Prostate gland (tissue), 2 donors: ENCODE measurements around the gene GAL3ST3. TPM values are rescaled to one million over a fixed set of nuclear protein-coding genes. Genes with fewer than 3 reads are reported as not detected.
A peak's percentile ranks its signal among the peaks of the same experiment; 100 is the strongest.
"Not testable (repeated sequence)": the region's sequence is repeated elsewhere in the genome, so short reads cannot be mapped to it uniquely, and the experiment has no call there.

Experiments
- DNase-seq: peaks from one replicate; pipeline ENCODE4 v3.0.0-alpha.2; 2019; ENCODE audit warnings: low spot score
- H3K27ac ChIP-seq, 2 donors: fragments of 200-600 bp; sonication (generic); 2 replicates each; pipeline ENCODE4 v1.5.1; 2017 to 2019
- H3K27me3 ChIP-seq: fragments of 200-600 bp; sonication (generic); replicated peaks from 2 replicates; pipeline ENCODE4 v1.5.1; 2019; ENCODE audit not compliant: insufficient read depth
- H3K36me3 ChIP-seq, 2 donors: fragments of 200-600 bp; sonication (generic); 1 replicate in 1 of 2; 2 replicates in 1 of 2; pipeline versions ENCODE4 v1.5.1 to v1.8.1; 2017 to 2019
- H3K4me1 ChIP-seq: fragments of 200-600 bp; sonication (generic); replicated peaks from 2 replicates; pipeline ENCODE4 v1.5.1; 2019
- H3K4me3 ChIP-seq, 2 donors: fragments of 200-600 bp; sonication (generic); 2 replicates each; pipeline ENCODE4 v1.5.1; 2017 to 2019
- H3K9me3 ChIP-seq: fragments of 200-600 bp; sonication (generic); 2 replicates; pipeline ENCODE4 v1.5.1; 2017
- CTCF ChIP-seq, 4 experiments: fragments of 200-600 bp in 2 of 4; fragments of 450-650 bp in 2 of 4; sonication (generic) in 2 of 4; IDR thresholded peaks; 1 replicate in 3 of 4; 2 replicates in 1 of 4; pipeline ENCODE4 v1.5.1; 2016 to 2019; ENCODE audit warnings: antibody characterized with exemption in 4 of 4, mild to moderate bottlenecking in 2 of 4, moderate library complexity in 2 of 4
- POLR2A ChIP-seq: fragments of 450-650 bp; IDR thresholded peaks from one replicate; pipeline ENCODE4 v1.6.1; 2016; ENCODE audit warnings: antibody characterized with exemption, mild to moderate bottlenecking
- POLR2AphosphoS5 ChIP-seq: sonication (generic); formaldehyde crosslinking; IDR thresholded peaks from one replicate; pipeline ENCODE4 v1.6.1; 2017; ENCODE audit warnings: antibody characterized with exemption
- WGBS: methylation state at CpG from one replicate; pipeline ENCODE4 v1.1.5; 2018; 5-methylcytosine and 5-hydroxymethylcytosine counted together
- intact Hi-C: fragments of 100-400 bp; cut with DNase I; formaldehyde crosslinking; loops from one replicate; pipeline ENCODE4 v1.14.2; 2022
- total RNA-seq, 2 donors: library from RNA; depleted of rRNA; stranded (reverse); fragments of >200 nt; gene quantifications; one replicate each; pipeline ENCODE4 v1.1.0, GENCODE V29; 2016

GAL3ST3 gene
- total RNA-seq, 2 donors from 2014 or later: 2.3 to 4.3 TPM

DNA sequence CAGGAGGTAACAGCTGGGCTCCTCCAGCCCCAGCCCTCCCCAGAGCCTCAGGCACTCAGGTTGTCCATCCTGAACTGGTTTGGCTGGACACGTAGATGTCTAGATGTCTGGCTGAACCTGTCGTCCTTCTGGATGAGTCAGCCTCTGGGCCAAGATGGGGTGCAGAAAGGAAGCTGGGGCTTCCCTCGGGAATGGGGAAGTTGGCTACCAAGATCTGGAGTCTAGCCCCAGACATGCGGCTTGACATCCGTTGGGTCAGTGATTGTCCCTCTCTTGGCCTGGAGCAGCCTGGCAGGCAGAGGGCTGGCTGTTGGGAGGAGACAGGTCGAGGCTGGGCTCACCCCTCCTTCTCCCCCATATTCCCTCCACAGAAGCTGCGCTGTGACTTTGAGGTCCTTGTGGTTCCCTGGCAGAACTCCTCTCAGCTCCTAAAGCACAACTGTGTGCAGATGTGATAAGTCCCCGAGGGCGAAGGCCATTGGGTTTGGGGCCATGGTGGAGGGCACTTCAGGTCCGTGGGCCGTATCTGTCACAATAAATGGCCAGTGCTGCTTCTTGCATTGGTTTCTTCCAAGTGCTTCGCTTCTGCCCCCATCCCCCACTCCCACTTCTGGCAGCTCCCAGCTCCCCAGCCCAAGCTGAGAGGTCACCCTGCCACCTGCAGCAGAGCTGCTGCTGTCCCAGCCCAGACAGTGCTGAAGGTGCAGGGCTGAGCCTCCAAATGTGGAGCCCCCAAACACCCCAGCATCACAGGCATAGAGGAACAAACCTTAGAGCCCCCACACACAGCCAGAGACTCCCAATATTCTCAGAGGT, 35.8 kb downstream of the GAL3ST3 start:
- Histone ChIP-seq H3K27ac (no peak overlapping the region), H3K36me3 (no peaks in the 10 kb centered on the region), H3K27me3 (peaks cover 2% of the 10 kb centered on the region), H3K4me1 (no peaks in the 10 kb centered on the region), H3K4me3 (no peak overlapping the region), H3K9me3 (no peaks in the 10 kb centered on the region)
- intact Hi-C loops: no loop called here
- WGBS: 44% methylated on average over 11 of the region's 12 CpGs
- TF ChIP-seq CTCF (IDR thresholded peaks at IDR 0.05) (no peak), POLR2AphosphoS5 (no peak), POLR2A (no peak)
- DNase-seq: no peak

DNA sequence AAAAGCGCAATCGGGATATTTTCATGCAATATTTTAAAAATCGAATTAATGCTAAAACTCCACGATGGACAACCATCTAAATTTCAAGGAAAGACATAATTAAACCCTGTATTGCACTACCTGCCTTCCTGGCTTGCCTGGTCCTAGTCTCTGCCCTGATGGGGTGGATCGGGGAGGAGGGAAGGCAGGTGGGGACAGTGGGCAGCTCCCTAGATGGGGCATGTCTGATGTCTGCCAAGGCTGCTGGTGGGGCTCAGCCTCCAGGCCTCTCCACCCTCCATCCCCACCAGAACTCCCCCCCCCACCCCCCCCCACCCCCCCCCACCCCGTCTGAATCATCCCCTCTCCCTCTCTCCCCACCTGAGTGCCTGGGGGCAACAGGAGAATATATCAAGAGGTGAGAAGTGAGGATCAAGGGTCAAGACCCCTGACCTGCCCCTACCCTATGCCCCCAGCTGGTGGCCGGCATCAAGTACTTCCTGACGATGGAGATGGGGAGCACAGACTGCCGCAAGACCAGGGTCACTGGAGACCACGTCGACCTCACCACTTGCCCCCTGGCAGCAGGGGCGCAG, 36.5 kb downstream of the GAL3ST3 start:
- Histone ChIP-seq H3K4me1 (no peaks in the 10 kb centered on the region), H3K27ac (no peak overlapping the region), H3K36me3 (no peaks in the 10 kb centered on the region), H3K4me3 (no peak overlapping the region), H3K9me3 (no peaks in the 10 kb centered on the region), H3K27me3 (peaks cover 2% of the 10 kb centered on the region)
- 57% methylated on average over 12 of the region's 12 CpGs for WGBS
- intact Hi-C loops: no loop called here
- no peak for TF ChIP-seq POLR2AphosphoS5
- no peak for DNase-seq

- intact Hi-C loops: no loop called here
- peaks cover 2% of the 10 kb centered on the region for H3K27me3 ChIP-seq
- WGBS: 11% methylated on average over 27 of the region's 61 CpGs
- H3K27ac ChIP-seq: no peak within 1 kb of the TSS
- DNase-seq: no peak
- TF ChIP-seq CTCF (IDR thresholded peaks at IDR 0.05) (no peak), POLR2AphosphoS5 (no peak), POLR2A (no peak)
- H3K4me3 ChIP-seq: no peak within 1 kb of the TSS
- H3K9me3 ChIP-seq: no peaks in the 10 kb centered on the region
- no peaks in the 10 kb centered on the region for H3K4me1 ChIP-seq
- H3K36me3 ChIP-seq: no peaks in the 10 kb centered on the region
Observed at GRCh38 chr11:66011785-66012303, 37.1 kb downstream of the GAL3ST3 start, which contains the start of gene CST6. Gene CST6, plus strand, starts transcription at chr11:66012008. Its CDS starts 37 bp downstream, at chr11:66012045.

GRCh38 chr11:66011239-66011784, 37.6 kb downstream of the GAL3ST3 start:
- H3K27me3 ChIP-seq: peaks cover 2% of the 10 kb centered on the region
- no peak overlapping the region for H3K4me3 ChIP-seq
- TF ChIP-seq POLR2A (no peak), POLR2AphosphoS5 (no peak), CTCF (IDR thresholded peaks at IDR 0.05) (no peak)
- peak; percentile 28 for DNase-seq
- no peaks in the 10 kb centered on the region for H3K9me3 ChIP-seq
- no peak overlapping the region for H3K27ac ChIP-seq
- intact Hi-C loops: no loop called here
- H3K4me1 ChIP-seq: no peaks in the 10 kb centered on the region
- H3K36me3 ChIP-seq: no peaks in the 10 kb centered on the region
- WGBS: 31% methylated on average over 14 of the region's 14 CpGs

- H3K4me3 ChIP-seq, H3K36me3 ChIP-seq, H3K9me3 ChIP-seq, H3K4me1 ChIP-seq, DNase-seq, H3K27me3 ChIP-seq, intact Hi-C loops, H3K27ac ChIP-seq: not testable (repeated sequence)
- 66% methylated on average over 4 of the region's 4 CpGs for WGBS
Observed at GRCh38 chr11:66010036-66010435, 38.9 kb downstream of the GAL3ST3 start.
